ENCODE measurements around the gene BABAM1.

Gene BABAM1

GRCh38 chr19:17304386-17305215, 37.4 kb downstream of the BABAM1 start:
- DNase-seq: no peak

- no peak for DNase-seq
Measured at GRCh38 chr19:17305216-17305516, 37.9 kb downstream of the BABAM1 start.

GRCh38 chr19:17305517-17306284, 38.5 kb downstream of the BABAM1 start, which contains the start of gene MRPL34:
TSS of gene MRPL34 (plus strand) at chr19:17305872. CDS start at chr19:17305893, 21 bp downstream.
- DNase-seq: peak; percentile 98

GRCh38 chr19:17306285-17306714, 39.1 kb downstream of the BABAM1 start:
- no peak for DNase-seq

GRCh38 chr19:17307876-17308377, 40.7 kb downstream of the BABAM1 start:
- DNase-seq: no peak

- peak; percentile 100 for DNase-seq
Measured at GRCh38 chr19:17309198-17309964, 42.1 kb downstream of the BABAM1 start, which contains the start of gene DDA1. TSS of gene DDA1 (plus strand) at chr19:17309563. CDS start at chr19:17309655, 92 bp downstream.

GRCh38 chr19:17309965-17310461, 42.8 kb downstream of the BABAM1 start:
- DNase-seq: no peak

GRCh38 chr19:17311455-17312188, 44.4 kb downstream of the BABAM1 start:
- DNase-seq: no peak

GRCh38 chr19:17312189-17313113, 45.2 kb downstream of the BABAM1 start:
- no peak for DNase-seq

- DNase-seq: no peak
Measured at GRCh38 chr19:17314007-17314593, 46.9 kb downstream of the BABAM1 start.

GRCh38 chr19:17318966-17319365, 51.7 kb downstream of the BABAM1 start:
- no peak for DNase-seq

GRCh38 chr19:17319473-17320238, 52.4 kb downstream of the BABAM1 start:
- no peak for DNase-seq

GRCh38 chr19:17320435-17320834, 53.2 kb downstream of the BABAM1 start:
- DNase-seq: no peak

GRCh38 chr19:17321655-17322489, 54.6 kb downstream of the BABAM1 start:
- no peak for DNase-seq

- no peak for DNase-seq
Measured at GRCh38 chr19:17322854-17323253, 55.6 kb downstream of the BABAM1 start.

- DNase-seq: no peak
Measured at GRCh38 chr19:17323300-17323963, 56.2 kb downstream of the BABAM1 start.

- no peak for DNase-seq
Measured at GRCh38 chr19:17323964-17324332, 56.7 kb downstream of the BABAM1 start.
